NB4 (cell line): ENCODE measurements around the gene SGCB.

Source experiments
- DNase-seq: peaks from one replicate; pipeline ENCODE4 v3.0.0; 2010; ENCODE audit warnings: low read depth
- H3K4me3 ChIP-seq: one replicate; pipeline ENCODE4 v1.5.1; 2011; ENCODE audit warnings: mild to moderate bottlenecking, low read depth, low read length, moderate library complexity
- MYC ChIP-seq: IDR thresholded peaks from 2 replicates; pipeline ENCODE4 v1.6.1; 2011; ENCODE audit warnings: low read depth, low read length
- POLR2A ChIP-seq: IDR thresholded peaks from 2 replicates; pipeline ENCODE4 v1.6.1; 2011; ENCODE audit warnings: mild to moderate bottlenecking; ENCODE audit not compliant: insufficient read length; ENCODE audit errors: extremely low read depth
- TF ChIP-seq, protein P1 (sequence below): IDR thresholded peaks from 2 replicates; pipeline ENCODE4 v1.6.1; 2011; ENCODE audit warnings: low read depth, low read length
- TF ChIP-seq, protein P2 (sequence below): IDR thresholded peaks from one replicate; pipeline ENCODE4 v1.5.1; 2012; ENCODE audit warnings: low read depth, low read length

SGCB gene

DNA sequence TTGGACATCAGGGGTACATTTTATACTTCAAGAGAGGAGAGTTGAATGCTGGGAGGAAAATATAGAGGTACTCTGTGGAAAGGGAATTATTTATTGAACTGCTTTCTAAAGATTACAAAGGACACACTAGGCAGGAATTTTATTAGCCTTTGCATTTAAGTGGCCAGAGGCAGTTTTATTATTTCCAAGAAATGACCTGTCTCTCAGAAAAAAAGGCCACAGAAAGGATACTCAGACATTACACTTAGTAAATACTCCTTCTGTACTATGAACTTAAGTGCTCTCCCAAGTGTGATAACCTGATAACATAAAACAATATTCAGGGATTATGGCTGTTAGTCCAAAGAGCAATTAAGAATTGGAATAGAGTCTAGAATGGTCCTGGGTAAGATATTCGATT lies 25.4 kb downstream of the SGCB start:
- no peak for DNase-seq
- TF ChIP-seq, protein P1, sequence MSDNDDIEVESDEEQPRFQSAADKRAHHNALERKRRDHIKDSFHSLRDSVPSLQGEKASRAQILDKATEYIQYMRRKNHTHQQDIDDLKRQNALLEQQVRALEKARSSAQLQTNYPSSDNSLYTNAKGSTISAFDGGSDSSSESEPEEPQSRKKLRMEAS, result no peak
- H3K4me3 ChIP-seq, result no peak overlapping the region

DNA sequence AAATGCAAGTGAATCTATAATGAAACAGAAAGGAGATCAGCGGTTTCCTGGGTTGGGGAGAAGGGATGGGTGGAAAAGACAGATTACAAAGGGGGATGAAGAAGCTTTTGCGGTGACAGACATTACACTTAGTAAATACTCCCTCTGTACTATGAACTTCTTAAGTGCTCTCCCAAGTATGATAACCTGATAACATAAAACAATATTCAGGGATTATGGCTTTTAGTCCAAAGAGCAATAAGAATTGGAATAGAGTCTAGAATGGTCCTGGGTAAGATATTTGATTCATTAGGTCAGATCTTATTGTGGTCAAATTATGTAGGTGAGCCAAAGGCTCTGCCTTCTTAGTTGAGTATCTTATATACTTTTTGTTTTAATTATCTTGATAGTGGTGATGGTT lies 27.1 kb downstream of the SGCB start:
- H3K4me3 ChIP-seq, result no peak overlapping the region
- DNase-seq, result no peak

DNA sequence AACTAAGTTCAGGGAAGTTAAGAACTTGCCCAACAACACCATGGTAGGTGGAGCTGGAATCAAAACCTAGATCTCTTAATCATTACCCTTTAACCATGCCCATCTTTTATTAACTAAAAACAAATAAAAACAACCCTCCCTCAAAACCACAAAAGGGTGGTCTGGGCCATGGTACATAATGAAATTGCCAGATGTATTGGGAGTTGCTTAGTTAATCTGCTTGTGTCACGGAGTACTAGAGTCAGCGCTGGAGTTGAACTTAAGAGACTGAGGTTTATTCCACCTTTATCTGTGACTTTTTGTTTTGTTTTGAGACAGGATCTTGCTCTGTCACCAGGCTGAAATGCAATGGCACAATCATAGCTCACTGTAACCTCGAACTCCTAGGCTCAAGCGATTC lies 31.2 kb downstream of the SGCB start:
- H3K4me3 ChIP-seq, result no peak overlapping the region
- no peak for DNase-seq
- TF ChIP-seq POLR2A (no peak), MYC (no peak)
- TF ChIP-seq, protein P2, sequence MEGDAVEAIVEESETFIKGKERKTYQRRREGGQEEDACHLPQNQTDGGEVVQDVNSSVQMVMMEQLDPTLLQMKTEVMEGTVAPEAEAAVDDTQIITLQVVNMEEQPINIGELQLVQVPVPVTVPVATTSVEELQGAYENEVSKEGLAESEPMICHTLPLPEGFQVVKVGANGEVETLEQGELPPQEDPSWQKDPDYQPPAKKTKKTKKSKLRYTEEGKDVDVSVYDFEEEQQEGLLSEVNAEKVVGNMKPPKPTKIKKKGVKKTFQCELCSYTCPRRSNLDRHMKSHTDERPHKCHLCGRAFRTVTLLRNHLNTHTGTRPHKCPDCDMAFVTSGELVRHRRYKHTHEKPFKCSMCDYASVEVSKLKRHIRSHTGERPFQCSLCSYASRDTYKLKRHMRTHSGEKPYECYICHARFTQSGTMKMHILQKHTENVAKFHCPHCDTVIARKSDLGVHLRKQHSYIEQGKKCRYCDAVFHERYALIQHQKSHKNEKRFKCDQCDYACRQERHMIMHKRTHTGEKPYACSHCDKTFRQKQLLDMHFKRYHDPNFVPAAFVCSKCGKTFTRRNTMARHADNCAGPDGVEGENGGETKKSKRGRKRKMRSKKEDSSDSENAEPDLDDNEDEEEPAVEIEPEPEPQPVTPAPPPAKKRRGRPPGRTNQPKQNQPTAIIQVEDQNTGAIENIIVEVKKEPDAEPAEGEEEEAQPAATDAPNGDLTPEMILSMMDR, result no peak

More for the DNA sequence above, 27.1 kb downstream of the SGCB start:
- TF ChIP-seq, protein P2, result no peak
- TF ChIP-seq POLR2A, result no peak
- TF ChIP-seq MYC, result no peak
- TF ChIP-seq, protein P1, result no peak

DNA sequence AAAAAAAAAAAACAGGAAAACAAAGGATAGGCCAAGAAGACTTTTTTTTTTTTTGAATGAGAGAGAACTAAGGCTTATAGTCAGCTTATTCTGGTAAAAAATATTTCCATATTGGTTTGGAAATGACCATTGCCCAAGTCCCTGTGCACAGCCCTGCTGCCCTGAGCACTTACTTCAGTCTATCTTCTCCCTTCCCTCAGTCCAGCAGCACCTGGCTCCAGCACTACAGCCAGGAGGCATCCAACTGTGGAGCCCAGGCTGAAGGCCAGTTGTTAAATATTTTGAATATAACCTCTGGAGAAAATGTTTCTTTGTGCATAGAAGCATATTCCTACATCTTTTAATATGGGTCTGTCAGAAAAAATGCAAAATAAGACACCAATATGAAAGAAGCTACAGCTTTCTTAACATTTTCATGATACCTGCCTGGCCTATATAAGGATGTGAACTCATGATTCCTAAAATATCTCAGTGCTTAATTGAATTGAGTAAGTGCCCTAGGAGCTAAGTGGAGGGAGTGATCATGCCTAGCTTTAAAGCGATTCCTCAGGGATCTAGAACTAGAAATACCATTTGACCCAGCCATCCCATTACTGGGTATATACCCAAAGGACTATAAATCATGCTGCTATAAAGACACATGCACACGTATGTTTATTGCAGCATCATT lies 32.4 kb downstream of the SGCB start:
- H3K4me3 ChIP-seq, result no peak overlapping the region
- TF ChIP-seq, protein P2, result no peak
- TF ChIP-seq POLR2A (no peak), MYC (no peak)
- TF ChIP-seq, protein P1, result no peak
- DNase-seq, result no peak

DNA sequence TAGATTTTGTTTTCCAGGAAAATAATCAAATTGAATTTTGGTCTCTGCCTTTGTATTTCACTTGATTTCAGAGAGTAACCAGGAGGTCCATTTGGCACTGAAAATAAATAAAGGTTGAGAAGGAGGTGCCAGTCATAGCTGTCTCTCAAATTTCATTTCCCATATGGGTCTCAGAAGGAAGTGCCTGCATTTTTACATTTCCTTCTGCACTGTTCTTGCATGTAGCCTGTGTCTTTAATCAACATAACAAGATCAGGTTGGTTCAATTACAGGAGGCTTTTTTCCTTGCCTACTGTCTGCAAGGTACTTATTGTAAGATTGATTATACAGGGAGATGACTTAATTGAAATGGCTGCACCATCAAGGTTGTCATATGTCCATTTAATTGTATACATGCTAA lies 33.7 kb downstream of the SGCB start:
- H3K4me3 ChIP-seq, result no peak overlapping the region
- no peak for DNase-seq
- TF ChIP-seq, protein P1, result no peak
- no peak for TF ChIP-seq MYC

DNA sequence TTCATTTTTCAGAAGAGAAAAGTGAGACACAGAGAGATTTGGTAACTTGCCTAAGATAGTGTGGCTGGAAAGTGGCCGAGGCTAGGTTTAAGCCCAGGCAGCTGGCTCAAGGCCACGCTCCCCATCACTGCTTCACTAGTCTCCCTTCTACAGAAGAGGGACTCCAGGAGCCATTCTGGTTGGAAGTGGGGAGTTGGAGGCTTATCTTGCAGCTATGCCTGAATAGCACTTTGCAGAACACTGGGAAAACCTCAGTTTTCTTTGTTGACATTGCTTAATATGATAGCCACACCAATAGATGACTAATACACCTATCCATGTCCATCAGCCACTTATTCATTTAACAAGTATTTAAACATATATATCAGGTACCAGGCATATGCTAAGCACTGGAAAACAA lies 36.5 kb downstream of the SGCB start:
- no peak for DNase-seq
- TF ChIP-seq MYC (no peak), POLR2A (no peak)
- TF ChIP-seq, protein P1, result no peak
- TF ChIP-seq, protein P2, result no peak

DNA sequence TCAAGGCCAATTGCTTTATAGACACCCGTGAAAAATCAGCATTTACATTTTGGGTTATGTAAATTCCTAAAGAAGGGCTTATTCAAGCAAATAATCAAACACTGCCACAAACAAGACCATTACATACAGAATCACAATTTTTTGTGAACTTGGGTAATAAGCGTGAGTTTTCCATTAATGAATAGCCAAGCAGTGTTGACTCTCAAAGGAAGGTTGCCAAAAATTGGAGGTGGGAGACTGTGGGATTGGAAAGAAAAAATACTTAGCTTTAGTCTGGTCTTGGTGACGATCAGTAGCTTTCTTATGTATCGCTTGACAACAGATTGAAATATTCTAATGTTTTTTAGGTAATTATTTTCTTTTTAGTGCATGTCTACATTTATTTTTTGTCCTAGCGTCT lies 38.8 kb downstream of the SGCB start:
- no peak for DNase-seq
- no peak overlapping the region for H3K4me3 ChIP-seq
- TF ChIP-seq MYC (no peak), POLR2A (no peak)
- TF ChIP-seq, protein P2, result no peak
- TF ChIP-seq, protein P1, result no peak

More for the DNA sequence above, 36.5 kb downstream of the SGCB start:
- H3K4me3 ChIP-seq, result no peak overlapping the region
